GM19397 (cell line): ENCODE measurements around the gene CHRNA4.
"Not testable (repeated sequence)": the region's sequence is repeated elsewhere in the genome, so short reads cannot be mapped to it uniquely, and the experiment has no call there.

Experiments used
- ATAC-seq: cut with Tn5 transposase; IDR thresholded peaks from one replicate; pipeline ENCODE4 v1.9.1; 2021; ENCODE audit warnings: mild to moderate bottlenecking, moderate library complexity; ENCODE audit not compliant: unreplicated experiment

The CHRNA4 gene

GRCh38 chr20:63398744-63399514 is 37.8 kb upstream of the CHRNA4 start:
- ATAC-seq, result no peak

DNA sequence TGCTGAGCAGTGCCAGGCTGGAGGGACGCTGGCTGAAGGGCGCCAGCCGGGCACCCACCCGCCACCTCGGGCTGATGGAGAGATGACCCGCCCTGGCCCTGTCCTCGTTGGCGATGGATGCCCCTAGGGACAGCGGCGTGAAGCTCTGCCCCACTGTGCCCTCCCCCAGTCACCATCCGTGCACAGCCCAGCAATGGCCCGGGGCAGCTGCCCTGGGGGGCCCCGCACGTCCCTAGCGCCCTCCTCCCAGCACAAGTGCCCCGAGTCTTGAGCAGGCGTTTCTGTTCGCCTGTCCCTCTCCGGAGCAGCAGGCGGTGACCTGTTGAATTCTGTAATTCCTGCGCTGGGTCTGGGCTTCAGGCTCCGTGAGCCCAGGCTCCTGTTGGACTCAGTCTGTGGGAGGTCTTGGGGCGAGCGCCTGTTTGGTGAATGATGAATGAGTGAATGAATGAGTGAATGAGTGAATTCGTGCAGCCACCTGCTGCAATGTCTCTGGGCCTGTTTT is 36.8 kb upstream of the CHRNA4 start:
- ATAC-seq, result no peak

DNA sequence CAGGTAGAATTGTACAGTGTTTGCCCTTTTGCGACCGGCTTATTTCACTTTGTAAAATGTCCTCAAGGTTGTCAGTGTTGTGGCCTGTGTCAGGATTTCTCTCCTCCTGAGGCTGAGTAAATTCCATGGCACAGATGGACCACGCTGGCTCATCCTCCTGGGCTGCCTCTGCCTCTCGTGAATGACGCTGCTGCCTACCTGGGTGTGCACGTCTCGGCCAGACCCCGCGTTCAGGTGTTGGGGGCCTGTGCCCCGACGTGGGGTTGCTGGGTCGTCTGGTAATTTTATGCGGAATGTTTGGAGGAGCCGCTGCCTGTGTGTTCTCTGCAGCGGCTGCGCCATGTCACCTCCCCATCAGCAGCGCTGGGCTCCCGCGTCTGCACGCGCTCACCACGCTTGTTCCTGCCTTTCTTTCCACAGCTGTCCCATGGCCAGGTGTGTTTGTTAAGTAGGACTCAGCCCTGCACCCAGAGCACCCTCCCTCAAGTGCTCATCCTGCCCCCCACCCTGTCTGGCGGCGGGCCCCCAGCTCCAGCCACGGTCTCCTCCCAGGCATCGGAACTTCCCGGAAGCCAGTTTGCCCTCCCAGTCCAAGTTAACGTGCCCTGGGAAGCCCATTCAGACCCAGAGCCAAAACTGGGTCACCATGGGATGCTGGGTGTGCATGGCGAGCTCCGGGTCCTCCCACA is 36.1 kb upstream of the CHRNA4 start:
- no peak for ATAC-seq

DNA sequence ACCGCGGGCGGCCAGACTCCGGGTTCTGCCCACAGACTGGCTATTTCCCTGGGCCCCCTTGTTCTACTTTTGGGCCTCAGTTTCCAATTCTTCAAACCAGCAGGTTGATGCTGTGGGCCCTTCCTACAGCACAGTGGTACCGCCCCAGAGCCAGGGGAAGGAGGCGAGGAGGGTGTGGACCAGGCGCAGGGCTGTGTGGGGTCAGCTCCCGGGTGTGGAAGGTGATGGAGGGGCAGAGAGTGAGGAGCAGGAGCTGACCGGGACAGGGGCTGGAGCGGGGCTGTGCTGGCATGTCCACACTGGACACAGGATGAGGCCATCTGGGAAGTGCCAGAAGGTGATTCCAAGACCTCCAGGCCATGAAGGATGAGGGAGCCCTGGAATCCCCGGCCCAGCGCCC is 35.2 kb upstream of the CHRNA4 start:
- no peak for ATAC-seq

DNA sequence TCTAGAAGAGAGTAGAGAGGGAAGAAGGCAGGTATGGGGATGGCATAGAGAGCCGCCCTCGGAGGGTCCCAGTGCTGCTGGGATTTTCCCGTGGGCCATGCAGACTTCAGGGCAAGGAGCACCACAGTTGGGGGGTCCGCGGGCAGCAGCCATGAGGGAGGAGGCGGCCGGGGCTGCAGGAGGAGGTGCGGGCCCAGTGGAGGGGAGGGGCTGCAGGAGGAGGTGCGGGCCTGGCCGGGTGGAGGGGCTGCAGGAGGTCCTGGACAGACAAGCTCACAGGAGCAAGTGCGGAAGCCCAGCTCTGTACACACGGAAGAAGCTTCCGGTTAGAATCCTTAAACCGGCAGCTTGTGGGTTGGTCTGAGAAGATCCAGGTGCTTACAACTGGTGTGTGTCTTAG is 34.6 kb upstream of the CHRNA4 start:
- no peak for ATAC-seq

GRCh38 chr20:63394920-63395455 is 33.8 kb upstream of the CHRNA4 start:
- ATAC-seq, result no peak

- ATAC-seq, result no peak
These were observed 33.1 kb upstream of the CHRNA4 start for GRCh38 chr20:63394069-63394919.

- no peak for ATAC-seq
These were observed 32.4 kb upstream of the CHRNA4 start for GRCh38 chr20:63393566-63393965.

GRCh38 chr20:63392465-63393365 is 31.6 kb upstream of the CHRNA4 start:
- no peak for ATAC-seq

- ATAC-seq, result no peak
These were observed 26.8 kb upstream of the CHRNA4 start for GRCh38 chr20:63387917-63388316.

- no peak for ATAC-seq
These were observed 26.2 kb upstream of the CHRNA4 start for GRCh38 chr20:63387393-63387792.

DNA sequence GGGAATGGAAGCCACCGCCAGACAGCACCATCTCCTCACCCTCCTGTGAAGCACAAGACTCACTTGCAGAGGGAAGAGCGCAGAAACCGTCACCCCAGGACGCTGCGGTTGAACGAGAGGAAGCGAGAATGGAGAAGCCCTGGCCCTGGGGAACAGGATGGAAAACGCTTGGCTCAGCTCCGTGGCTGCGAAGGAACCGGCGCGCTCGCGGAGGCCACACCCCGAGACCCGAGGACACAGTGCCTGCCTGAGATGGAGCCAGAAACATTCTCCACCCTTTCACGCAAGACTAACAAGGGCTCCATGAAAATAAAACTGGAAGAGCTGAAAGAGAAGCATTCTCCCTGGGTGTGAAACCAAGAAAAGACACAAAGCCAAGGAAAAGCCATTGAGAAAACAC is 25.3 kb upstream of the CHRNA4 start:
- ATAC-seq, result no peak

- ATAC-seq, result no peak
These were observed 24.7 kb upstream of the CHRNA4 start for GRCh38 chr20:63385819-63386218.

DNA sequence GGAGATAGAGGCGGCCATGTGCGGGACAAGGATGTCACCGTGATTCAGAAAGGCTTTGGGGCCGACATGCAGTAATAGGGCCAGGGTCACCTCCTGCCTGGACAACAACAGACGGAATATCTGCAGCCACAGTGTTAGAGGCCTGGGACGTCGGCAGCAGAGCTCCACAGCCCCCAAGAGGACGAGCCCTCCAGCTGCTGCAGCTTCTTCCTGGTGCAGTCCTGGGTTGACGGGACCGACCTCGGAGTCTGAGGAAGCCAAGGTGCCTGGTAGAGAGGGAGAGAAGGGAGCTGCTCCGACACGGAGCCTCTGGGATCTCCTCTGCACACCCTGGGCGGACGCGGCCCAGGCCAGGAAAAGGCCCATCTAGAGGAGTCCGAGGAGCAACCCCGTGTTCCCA is 23.2 kb upstream of the CHRNA4 start:
- ATAC-seq, result no peak

DNA sequence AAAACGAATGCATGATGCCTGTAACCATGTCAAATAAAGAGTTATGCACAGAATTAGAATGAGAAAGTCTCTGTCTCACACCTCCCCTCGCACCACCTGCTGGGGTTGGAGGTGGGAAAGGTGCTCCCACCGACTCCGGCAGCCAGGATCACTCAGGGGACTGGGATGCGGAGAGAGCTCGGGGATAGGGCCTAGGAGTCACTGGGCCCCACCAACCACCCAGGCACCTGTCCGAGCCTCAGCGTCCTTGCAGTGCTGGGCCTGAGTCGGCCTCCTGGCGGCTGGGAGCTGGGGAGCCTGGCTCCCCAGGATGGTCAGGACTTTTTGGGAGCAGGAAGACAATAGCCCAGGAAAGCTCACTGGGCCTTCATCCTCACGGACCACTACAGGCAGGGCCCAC is 22.4 kb upstream of the CHRNA4 start:
- ATAC-seq, result no peak

- ATAC-seq, result no peak
These were observed 21.6 kb upstream of the CHRNA4 start for GRCh38 chr20:63382551-63383300.

DNA sequence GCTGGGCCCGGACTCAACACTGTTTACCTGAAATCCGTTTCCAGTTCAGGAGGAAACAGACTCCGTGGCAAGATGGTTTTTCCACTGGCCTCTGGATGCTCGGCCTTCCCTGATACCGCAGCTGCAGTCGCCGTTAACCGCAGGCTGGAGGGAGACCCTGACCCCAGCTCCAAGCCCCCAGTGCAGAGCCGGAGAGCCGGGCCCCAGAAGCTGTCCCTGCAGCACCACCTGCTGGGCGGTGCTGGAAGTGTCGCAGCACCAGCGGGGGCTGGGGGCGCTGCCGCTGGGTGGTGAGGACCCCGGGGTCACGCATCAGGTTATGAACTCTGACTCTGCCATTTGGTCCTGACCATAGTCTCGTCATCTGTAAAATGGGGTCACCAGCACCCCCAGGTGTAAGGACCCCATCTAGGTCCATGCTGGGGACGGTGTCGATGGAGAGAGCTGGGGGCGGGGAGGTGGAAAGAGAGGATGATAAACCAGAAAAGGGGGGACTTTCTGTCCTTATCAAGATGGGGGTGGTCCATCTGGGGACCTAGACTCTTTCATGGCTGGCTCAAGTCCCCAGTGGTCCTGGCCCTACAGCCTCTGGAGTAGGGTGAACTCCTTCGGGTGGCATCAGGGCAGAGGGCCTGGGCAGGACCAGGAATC is 20.8 kb upstream of the CHRNA4 start:
- ATAC-seq, result no peak

- ATAC-seq, result no peak
These were observed 19.3 kb upstream of the CHRNA4 start for GRCh38 chr20:63380346-63380870.

DNA sequence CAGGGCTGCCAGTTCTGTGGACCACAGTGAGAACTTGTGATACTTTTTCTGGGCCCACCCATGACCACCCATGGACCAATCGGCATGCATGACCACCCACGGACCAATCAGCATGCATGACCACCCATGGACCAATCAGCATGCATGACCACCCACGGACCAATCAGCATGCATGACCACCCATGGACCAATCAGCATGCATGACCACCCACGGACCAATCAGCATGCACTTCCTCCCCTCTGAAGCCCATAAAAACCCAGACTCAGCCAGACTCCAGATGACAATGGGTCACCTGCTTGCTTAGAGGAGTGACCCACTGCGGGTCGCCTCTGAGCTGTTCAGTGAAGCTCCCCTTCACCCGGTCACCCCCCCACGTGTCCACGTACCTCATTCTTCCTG is 18.7 kb upstream of the CHRNA4 start:
- ATAC-seq, result not testable (repeated sequence)
